ENCODE data around the gene NTN5. TPM values are rescaled to one million over a fixed set of nuclear protein-coding genes. Genes with fewer than 3 reads are reported as not detected.

Gene NTN5
- total and polyA plus RNA-seq, 2 of the 4 experiments (the other 2 are of a cell fraction), result 0.19 TPM; not detected in 1

- Histone ChIP-seq H3K4me2 (ENCODE audit: low read depth, low read length) (peak overlapping the region; percentile 65), H3K18ac (ENCODE audit: low read depth, low read length) (peak overlapping the region; percentile 71), H3K9me3 (ENCODE audit: control insufficient read depth, insufficient read depth, low read length) (no peaks in the 10 kb centered on the region), H4K91ac (ENCODE audit: insufficient read depth, low read depth, low read length) (peak overlapping the region; percentile 77), H3K23ac (ENCODE audit: low read depth, low read length) (peak overlapping the region; percentile 64), H4K20me1 (ENCODE audit: insufficient read depth, low read length) (peaks cover 4% of the 10 kb centered on the region; the same call in 1 of the 2 replicates), H2BK15ac (ENCODE audit: low read depth, low read length) (peak overlapping the region; percentile 77; the same call in 2 of the 3 replicates), H4K8ac (ENCODE audit: low read depth in 2 of 2, low read length in 2 of 2) (peak overlapping the region; percentile 43 to 93), H4K5ac (ENCODE audit: low read depth, low read length) (peak overlapping the region; percentile 72), H3K27me3 (ENCODE audit: control insufficient read depth, insufficient read depth, low read length) (no peaks in the 10 kb centered on the region), H3K9ac (ENCODE audit: low read depth, low read length) (peak overlapping the region; percentile 60), H3K79me1 (ENCODE audit: low read depth in 1 of 2, low read length in 2 of 2) (peaks cover 0 to 18% of the 10 kb centered on the region in 2 experiments; a peak in 3 of 4 replicates), H3K4me3 (ENCODE audit: insufficient read depth, low read depth, low read length) (peak overlapping the region; percentile 62), H2AFZ (replicated peaks; ENCODE audit: low read length, poor library complexity) (peak overlapping the region; percentile 95), H3K27ac (ENCODE audit: insufficient read depth, low read length) (peak overlapping the region; percentile 81), H3K4ac (ENCODE audit: low read depth, low read length) (peak overlapping the region; percentile 96), H2AK5ac (ENCODE audit: low read depth, low read length) (no peak overlapping the region; the same call in 1 of the 2 replicates), H3K14ac (replicated peaks; ENCODE audit: low read depth, low read length) (peak overlapping the region; percentile 65), H2AK9ac (replicated peaks; ENCODE audit: low read depth, low read length, poor library complexity) (peak overlapping the region; percentile 84), H2BK20ac (ENCODE audit: low read depth, low read length) (peak overlapping the region; percentile 81; the same call in 1 of the 2 replicates), H2BK120ac (ENCODE audit: low read depth, low read length) (peak overlapping the region; percentile 50), H3K4me1 (ENCODE audit: control insufficient read depth, insufficient read depth, low read length) (peaks cover 28% of the 10 kb centered on the region), H3K36me3 (ENCODE audit: control insufficient read depth, insufficient read depth, low read length) (no peaks in the 10 kb centered on the region; the same call in 1 of the 2 replicates), H3K9me1 (ENCODE audit: insufficient read depth, low read length) (peaks cover 24% of the 10 kb centered on the region), H3K56ac (ENCODE audit: extremely low read depth, insufficient read depth, low read length) (peak overlapping the region; percentile 84; the same call in 1 of the 2 replicates), H2BK5ac (ENCODE audit: low read depth, low read length, poor library complexity, severe bottlenecking) (peak overlapping the region; percentile 76)
- POLR2A ChIA-PET (ENCODE audit: unreplicated experiment), result interaction anchor here (0.5 to 0.7 kb wide), 3 partner anchors 18 to 61 kb away, joined by 3 read pairs; partner anchors contain the start of genes RPL18 and SPHK2
- 1% methylated on average over 29 of the region's 38 CpGs; no CpG with 5 or more reads in 1 of the 2 experiments for WGBS, 2 experiments (ENCODE audit: extremely low coverage in 2 of 2, insufficient read length in 1 of 2)
- TF ChIP-seq RCOR1 (IDR thresholded peaks at IDR 0.05; ENCODE audit: insufficient replicate concordance, low read length) (no peak), CTCF (conservative IDR thresholded peaks at IDR 0.05; ENCODE audit: low read depth, low read length) (no peak), FOS (IDR thresholded peaks at IDR 0.05; ENCODE audit: low read depth, low read length) (peak; percentile 64), BHLHE40 (IDR thresholded peaks at IDR 0.05; ENCODE audit: low read depth, low read length) (peak; percentile 80), RFX5 (IDR thresholded peaks at IDR 0.05; ENCODE audit: low read depth, low read length) (no peak), MAZ (IDR thresholded peaks at IDR 0.05; ENCODE audit: borderline replicate concordance, low read depth, low read length) (peak; percentile 97), MXI1 (IDR thresholded peaks at IDR 0.05; ENCODE audit: borderline replicate concordance, low read depth, low read length) (peak; percentile 36; the same call in 1 of the 2 replicates), NFE2L2 (IDR thresholded peaks at IDR 0.05; ENCODE audit: low read depth, low read length) (peak; percentile 52; the same call in 1 of the 2 replicates), ELK1 (IDR thresholded peaks at IDR 0.05; ENCODE audit: borderline replicate concordance, low read depth, low read length) (no peak), USF2 (IDR thresholded peaks at IDR 0.05; ENCODE audit: low read depth, low read length) (peak; percentile 88), SMC3 (IDR thresholded peaks at IDR 0.05; ENCODE audit: low read depth, low read length) (no peak)
- in situ Hi-C loops (cut with MboI; ENCODE audit: low sequenced_read_pairs) (no loop called here), intact Hi-C loops (cut with micrococcal nuclease) (no loop called here), dilution Hi-C loops (cut with HindIII; ENCODE audit: low sequenced_read_pairs, unreplicated experiment) (no loop called here)
- CTCF ChIA-PET, result no interaction called here
- peak; percentile 79 for ATAC-seq (ENCODE audit: low read depth)
- peak; percentile 99 for DNase-seq
- BruUV-seq (replicated peaks), result no TSS peak
These were observed 35.3 kb downstream of the NTN5 start for GRCh38 chr19:48637449-48637947.

Data from IMR-90 (cell line).